Retina (tissue), 1 donor: ENCODE results near the gene PEX7.
"Not testable (repeated sequence)": the region's sequence is repeated elsewhere in the genome, so short reads cannot be mapped to it uniquely, and the experiment has no call there.

Experiments
- DNase-seq: peaks from one replicate; pipeline ENCODE4 v3.0.0-alpha.2; 2016

PEX7 gene

GRCh38 chr6:136790411-136791295, 31.7 kb upstream of the PEX7 start:
- no peak for DNase-seq

- peak; percentile 79 for DNase-seq
These were observed 30.9 kb upstream of the PEX7 start for GRCh38 chr6:136791296-136792094.

- peak; percentile 78 for DNase-seq
These were observed 30.3 kb upstream of the PEX7 start for GRCh38 chr6:136792095-136792409.

- peak; percentile 91 for DNase-seq
These were observed 29.8 kb upstream of the PEX7 start, which contains the start of gene MAP3K5 for GRCh38 chr6:136792410-136793262. Gene MAP3K5 (minus strand): TSS chr6:136792477. CDS start chr6:136792157, 320 bp downstream.

GRCh38 chr6:136793363-136793762, 29.0 kb upstream of the PEX7 start:
- no peak for DNase-seq

GRCh38 chr6:136795386-136795785, 27.0 kb upstream of the PEX7 start:
- DNase-seq = no peak

- no peak for DNase-seq
These were observed 26.4 kb upstream of the PEX7 start for GRCh38 chr6:136795996-136796395.

- no peak for DNase-seq
These were observed 24.3 kb upstream of the PEX7 start for GRCh38 chr6:136798044-136798443.

GRCh38 chr6:136801581-136801980, 20.8 kb upstream of the PEX7 start:
- DNase-seq = no peak

GRCh38 chr6:136803608-136804007, 18.8 kb upstream of the PEX7 start:
- no peak for DNase-seq

GRCh38 chr6:136809091-136809860, 13.1 kb upstream of the PEX7 start:
- DNase-seq = no peak

GRCh38 chr6:136811272-136811671, 11.1 kb upstream of the PEX7 start:
- no peak for DNase-seq

- no peak for DNase-seq
These were observed 10.2 kb upstream of the PEX7 start for GRCh38 chr6:136812174-136812573.

- not testable (repeated sequence) for DNase-seq
These were observed 6.8 kb upstream of the PEX7 start for GRCh38 chr6:136815608-136816007.

- DNase-seq = no peak
These were observed 5.7 kb upstream of the PEX7 start for GRCh38 chr6:136816656-136817055.

GRCh38 chr6:136820561-136820960, 1.8 kb upstream of the PEX7 start:
- DNase-seq = no peak

- no peak for DNase-seq
These were observed 381 bp upstream of the PEX7 start for GRCh38 chr6:136822046-136822375.

- DNase-seq = no peak
These were observed 802 bp downstream of the PEX7 start for GRCh38 chr6:136823128-136823660.

GRCh38 chr6:136826216-136826615, 3.8 kb downstream of the PEX7 start:
- no peak for DNase-seq

GRCh38 chr6:136831873-136832562, 9.6 kb downstream of the PEX7 start:
- no peak for DNase-seq

- no peak for DNase-seq
These were observed 18.0 kb downstream of the PEX7 start for GRCh38 chr6:136840276-136841001.
